ENCODE results near the gene DAGLA.

DAGLA gene

GRCh38 chr11:61737131-61737530, 56.9 kb downstream of the DAGLA start:
- H3K27me3 Mint-ChIP-seq = peaks cover 0 to 8% of the 10 kb centered on the region in 2 donors
- peaks cover 3% of the 10 kb centered on the region for H3K36me3 Mint-ChIP-seq (ENCODE audit: insufficient read depth)
- ATAC-seq (replicated peaks) (no peak), DNase-seq (no peak)
- no peaks in the 10 kb centered on the region for H3K9me3 Mint-ChIP-seq
- peaks cover 5 to 7% of the 10 kb centered on the region in 2 donors for H3K4me1 Mint-ChIP-seq (ENCODE audit: low read depth in 2 of 2)
- H3K27ac Mint-ChIP-seq = no peak overlapping the region
- no peak overlapping the region for H3K4me3 Mint-ChIP-seq

GRCh38 chr11:61737636-61738386, 57.6 kb downstream of the DAGLA start:
- no peaks in the 10 kb centered on the region for H3K9me3 Mint-ChIP-seq
- peaks cover 0 to 8% of the 10 kb centered on the region in 2 donors for H3K27me3 Mint-ChIP-seq

GRCh38 chr11:61738776-61739175, 58.6 kb downstream of the DAGLA start:
- Mint-ChIP-seq H3K27ac (no peak overlapping the region), H3K27me3 (peaks cover 0 to 8% of the 10 kb centered on the region in 2 donors), H3K9me3 (no peaks in the 10 kb centered on the region), H3K36me3 (ENCODE audit: insufficient read depth) (no peaks in the 10 kb centered on the region), H3K4me1 (ENCODE audit: low read depth in 2 of 2) (no peaks in the 10 kb centered on the region), H3K4me3 (no peak overlapping the region)
- ATAC-seq (replicated peaks) = no peak
- no peak for DNase-seq

More at GRCh38 chr11:61737636-61738386, 57.6 kb downstream of the DAGLA start:
- Mint-ChIP-seq H3K27ac (no peak overlapping the region), H3K36me3 (ENCODE audit: insufficient read depth) (peaks cover 3% of the 10 kb centered on the region), H3K4me3 (no peak overlapping the region), H3K4me1 (ENCODE audit: low read depth in 2 of 2) (peaks cover 5 to 7% of the 10 kb centered on the region in 2 donors)
- ATAC-seq (replicated peaks) = no peak
- DNase-seq = no peak

DNA sequence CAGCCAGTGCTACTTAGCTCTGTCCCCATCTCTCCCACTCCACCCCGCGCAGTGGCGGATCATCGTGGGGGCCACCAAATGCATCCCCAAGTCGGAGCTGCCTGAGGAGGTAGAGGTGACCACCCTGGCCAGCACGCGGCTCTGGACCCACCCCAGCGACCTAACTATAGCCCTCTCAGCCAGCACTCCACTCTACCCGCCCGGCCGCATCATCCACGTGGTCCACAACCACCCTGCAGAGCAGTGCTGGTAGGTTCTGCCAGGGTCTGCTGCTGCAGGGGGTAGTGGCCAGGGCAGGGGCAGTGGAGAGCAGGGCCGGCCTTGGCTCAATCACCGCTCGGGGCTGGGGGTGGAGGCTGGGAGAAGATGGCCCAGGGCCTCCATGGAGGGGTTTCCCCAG, 59.2 kb downstream of the DAGLA start:
- Mint-ChIP-seq H3K27ac (no peak overlapping the region), H3K4me1 (ENCODE audit: low read depth in 2 of 2) (no peaks in the 10 kb centered on the region), H3K36me3 (ENCODE audit: insufficient read depth) (no peaks in the 10 kb centered on the region), H3K9me3 (no peaks in the 10 kb centered on the region), H3K4me3 (no peak overlapping the region), H3K27me3 (peaks cover 0 to 8% of the 10 kb centered on the region in 2 donors)
- DNase-seq (no peak), ATAC-seq (replicated peaks) (no peak)

- Mint-ChIP-seq H3K27me3 (peaks cover 0 to 8% of the 10 kb centered on the region in 2 donors), H3K9me3 (no peaks in the 10 kb centered on the region), H3K4me1 (ENCODE audit: low read depth in 2 of 2) (no peaks in the 10 kb centered on the region), H3K27ac (no peak overlapping the region), H3K36me3 (ENCODE audit: insufficient read depth) (no peaks in the 10 kb centered on the region), H3K4me3 (no peak overlapping the region)
- ATAC-seq (replicated peaks) (no peak), DNase-seq (no peak)
Observed at GRCh38 chr11:61739966-61740365, 59.8 kb downstream of the DAGLA start.

DNA sequence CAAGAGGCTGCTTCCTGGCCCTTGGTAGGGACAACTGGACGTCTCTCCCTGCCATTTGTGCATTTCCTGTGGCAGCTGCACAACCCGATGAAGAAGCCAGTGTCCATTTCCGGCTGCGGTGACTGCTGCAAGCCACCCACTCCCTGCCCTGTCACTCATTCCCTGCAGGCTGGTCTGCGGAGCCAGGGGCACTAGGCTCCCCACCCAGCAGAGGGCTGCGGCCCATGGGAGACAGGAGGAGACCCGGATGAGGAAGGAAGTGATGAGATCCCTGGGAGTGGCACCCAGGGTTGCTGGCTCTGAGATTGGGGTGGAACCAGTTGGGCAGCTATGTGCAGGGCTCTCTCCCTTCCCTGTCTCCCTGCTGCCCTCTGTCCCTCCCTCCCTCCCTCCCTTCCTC, 62.2 kb downstream of the DAGLA start:
- Mint-ChIP-seq H3K4me1 (ENCODE audit: low read depth in 2 of 2) (no peaks in the 10 kb centered on the region), H3K4me3 (no peak overlapping the region), H3K36me3 (ENCODE audit: insufficient read depth) (no peaks in the 10 kb centered on the region), H3K27ac (no peak overlapping the region), H3K27me3 (peaks cover 0 to 8% of the 10 kb centered on the region in 2 donors), H3K9me3 (no peaks in the 10 kb centered on the region)
- no peak for DNase-seq
- ATAC-seq (replicated peaks) = no peak

DNA sequence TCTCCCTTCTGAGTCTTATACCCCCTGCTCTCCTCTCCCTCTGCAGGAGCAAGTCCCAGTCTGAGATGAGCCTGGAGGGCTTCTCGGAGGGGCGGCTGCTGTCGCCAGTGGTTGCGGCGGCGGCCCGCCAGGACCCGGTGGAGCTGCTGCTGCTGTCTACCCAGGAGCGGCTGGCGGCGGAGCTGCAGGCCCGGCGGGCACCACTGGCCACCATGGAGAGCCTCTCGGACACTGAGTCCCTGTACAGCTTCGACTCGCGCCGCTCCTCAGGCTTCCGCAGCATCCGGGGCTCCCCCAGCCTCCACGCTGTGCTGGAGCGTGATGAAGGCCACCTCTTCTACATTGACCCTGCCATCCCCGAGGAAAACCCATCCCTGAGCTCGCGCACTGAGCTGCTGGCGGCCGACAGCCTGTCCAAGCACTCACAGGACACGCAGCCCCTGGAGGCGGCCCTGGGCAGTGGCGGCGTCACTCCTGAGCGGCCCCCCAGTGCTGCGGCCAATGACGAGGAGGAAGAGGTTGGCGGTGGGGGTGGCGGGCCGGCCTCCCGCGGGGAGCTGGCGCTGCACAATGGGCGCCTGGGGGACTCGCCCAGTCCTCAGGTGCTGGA, 63.4 kb downstream of the DAGLA start:
- H3K27me3 Mint-ChIP-seq = peaks cover 0 to under 1% of the 10 kb centered on the region in 2 donors
- no peak overlapping the region for H3K27ac Mint-ChIP-seq
- H3K9me3 Mint-ChIP-seq = no peaks in the 10 kb centered on the region
- H3K36me3 Mint-ChIP-seq (ENCODE audit: insufficient read depth) = no peaks in the 10 kb centered on the region
- H3K4me3 Mint-ChIP-seq = no peak overlapping the region
- DNase-seq (no peak), ATAC-seq (replicated peaks) (no peak)
- no peaks in the 10 kb centered on the region for H3K4me1 Mint-ChIP-seq (ENCODE audit: low read depth in 2 of 2)

DNA sequence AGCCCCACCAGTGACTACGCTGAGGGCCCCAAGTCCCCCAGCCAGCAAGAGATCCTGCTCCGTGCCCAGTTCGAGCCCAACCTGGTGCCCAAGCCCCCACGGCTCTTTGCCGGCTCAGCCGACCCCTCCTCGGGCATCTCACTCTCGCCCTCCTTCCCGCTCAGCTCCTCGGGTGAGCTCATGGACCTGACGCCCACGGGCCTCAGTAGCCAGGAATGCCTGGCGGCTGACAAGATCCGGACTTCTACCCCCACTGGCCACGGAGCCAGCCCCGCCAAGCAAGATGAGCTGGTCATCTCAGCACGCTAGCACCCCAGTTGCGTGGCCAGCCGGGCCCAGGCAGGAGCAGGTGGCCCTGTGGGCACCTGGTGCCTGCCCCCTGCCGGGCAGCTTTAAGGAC, 64.0 kb downstream of the DAGLA start:
- ATAC-seq (replicated peaks) (no peak), DNase-seq (no peak)
- peaks cover 2 to 7% of the 10 kb centered on the region in 2 donors for H3K27me3 Mint-ChIP-seq
- H3K4me1 Mint-ChIP-seq (ENCODE audit: low read depth in 2 of 2) = no peaks in the 10 kb centered on the region
- no peak overlapping the region for H3K27ac Mint-ChIP-seq
- no peaks in the 10 kb centered on the region for H3K36me3 Mint-ChIP-seq (ENCODE audit: insufficient read depth)
- no peaks in the 10 kb centered on the region for H3K9me3 Mint-ChIP-seq
- H3K4me3 Mint-ChIP-seq = no peak overlapping the region

DNA sequence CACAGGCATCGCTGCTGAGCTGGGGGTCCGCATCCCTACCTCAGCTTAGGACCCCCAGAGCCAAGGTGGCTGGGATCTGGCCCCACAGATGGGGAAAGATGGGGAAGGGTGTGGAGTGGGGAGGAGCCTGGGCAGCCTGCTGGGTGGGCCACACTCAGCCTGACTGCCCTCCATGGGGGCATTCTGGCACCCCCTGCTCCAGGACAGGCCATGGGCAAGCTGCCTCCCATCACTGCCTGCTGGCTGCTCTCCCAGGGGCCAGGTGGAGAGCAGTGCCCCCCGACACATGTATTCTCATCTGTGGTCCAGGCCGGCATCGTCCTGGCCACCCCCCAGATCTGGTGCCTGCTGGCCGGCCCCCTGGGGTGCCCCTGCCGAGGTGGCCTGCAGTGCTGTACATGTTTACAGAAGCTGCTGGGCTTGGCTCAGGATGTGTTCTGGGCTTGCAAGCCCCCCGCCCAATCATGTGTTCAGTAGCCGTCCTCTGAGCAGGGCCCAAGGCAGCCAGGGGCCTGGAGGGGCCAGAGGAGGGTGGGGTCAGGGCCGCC, 64.5 kb downstream of the DAGLA start:
- ATAC-seq (replicated peaks) = no peak
- Mint-ChIP-seq H3K4me3 (no peak overlapping the region), H3K27me3 (peaks cover 6 to 12% of the 10 kb centered on the region in 2 donors), H3K4me1 (ENCODE audit: low read depth in 2 of 2) (no peaks in the 10 kb centered on the region), H3K36me3 (ENCODE audit: insufficient read depth) (no peaks in the 10 kb centered on the region), H3K27ac (no peak overlapping the region), H3K9me3 (no peaks in the 10 kb centered on the region)
- DNase-seq = no peak

DNA sequence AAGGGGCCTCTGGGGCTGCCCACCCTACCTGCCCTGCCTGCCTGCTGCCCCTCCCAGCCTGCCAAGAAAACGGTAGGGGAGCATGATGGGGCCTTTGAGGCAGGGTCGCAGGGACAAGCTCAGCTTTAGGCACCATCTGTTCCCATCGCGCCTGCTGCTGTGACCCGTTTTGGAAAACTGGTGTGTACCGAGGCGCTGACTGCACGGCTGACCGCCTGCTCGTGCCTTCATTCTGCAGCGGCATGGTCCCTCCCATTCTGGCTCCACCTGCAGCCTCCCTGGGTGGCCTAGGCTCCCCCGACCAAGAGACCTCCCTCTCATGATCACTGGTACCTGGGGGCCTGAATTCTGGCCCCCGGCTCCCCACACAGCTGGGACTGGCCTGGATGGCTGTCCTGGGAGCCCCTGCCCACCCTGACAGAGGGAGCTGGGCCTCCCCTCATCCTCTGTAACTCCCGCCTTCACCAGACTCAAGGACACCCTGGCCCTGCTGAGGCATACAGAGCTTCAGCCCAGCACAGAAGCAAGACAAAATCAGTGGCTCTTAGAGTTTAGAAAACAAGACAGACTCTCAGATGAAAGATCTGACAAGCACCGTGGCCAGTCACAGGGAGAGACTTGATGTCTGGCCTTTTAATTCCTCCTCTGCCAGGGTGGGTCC, 65.7 kb downstream of the DAGLA start:
- ATAC-seq (replicated peaks) = no peak
- Mint-ChIP-seq H3K4me1 (ENCODE audit: low read depth in 2 of 2) (peaks cover 0 to under 1% of the 10 kb centered on the region in 2 donors), H3K36me3 (ENCODE audit: insufficient read depth) (no peaks in the 10 kb centered on the region), H3K27ac (no peak overlapping the region), H3K4me3 (no peak overlapping the region), H3K9me3 (no peaks in the 10 kb centered on the region), H3K27me3 (peaks cover 10 to 17% of the 10 kb centered on the region in 2 donors)
- DNase-seq = no peak

GRCh38 chr11:61746442-61747191, 66.4 kb downstream of the DAGLA start:
- Mint-ChIP-seq H3K27ac (no peak overlapping the region), H3K36me3 (ENCODE audit: insufficient read depth) (no peaks in the 10 kb centered on the region), H3K4me3 (no peak overlapping the region), H3K9me3 (no peaks in the 10 kb centered on the region), H3K4me1 (ENCODE audit: low read depth in 2 of 2) (peaks cover 0 to 3% of the 10 kb centered on the region in 2 donors), H3K27me3 (peaks cover 15 to 25% of the 10 kb centered on the region in 2 donors)
- no peak for ATAC-seq (replicated peaks)
- no peak for DNase-seq

- Mint-ChIP-seq H3K4me3 (no peak overlapping the region), H3K9me3 (no peaks in the 10 kb centered on the region), H3K27me3 (peaks cover 15 to 25% of the 10 kb centered on the region in 2 donors), H3K4me1 (ENCODE audit: low read depth in 2 of 2) (peaks cover 0 to 3% of the 10 kb centered on the region in 2 donors), H3K36me3 (ENCODE audit: insufficient read depth) (no peaks in the 10 kb centered on the region), H3K27ac (no peak overlapping the region)
- ATAC-seq (replicated peaks) = peak; percentile 26
- peak; percentile 30 to 42 (median 35) for DNase-seq
Observed at GRCh38 chr11:61747192-61747966, 67.2 kb downstream of the DAGLA start.

Measured in effector memory CD8-positive, alpha-beta T cell (primary cell).